Karpas-422 (cell line): Measurements from ENCODE around the gene KRT86. TPM values are rescaled to one million over a fixed set of nuclear protein-coding genes. Genes with fewer than 3 reads are reported as not detected.
"Not testable (repeated sequence)": the region's sequence is repeated elsewhere in the genome, so short reads cannot be mapped to it uniquely, and the experiment has no call there.

Experiments used
- DNase-seq: peaks from one replicate; pipeline ENCODE4 v3.0.0-alpha.2; 2015
- H2AFZ ChIP-seq: fragments of 200-600 bp; sonication (generic); 2 replicates; pipeline ENCODE4 v1.6.1; 2014; ENCODE audit warnings: antibody characterized with exemption, low read length, mixed read lengths
- H3K27ac ChIP-seq: fragments of 200-600 bp; sonication (generic); 2 replicates; pipeline ENCODE4 v1.5.1; 2014; ENCODE audit warnings: mild to moderate bottlenecking, low read length, moderate library complexity
- H3K27me3 ChIP-seq: fragments of 200-600 bp; sonication (generic); 2 replicates; pipeline ENCODE4 v1.6.1; 2014; ENCODE audit warnings: low read length, mixed read lengths
- H3K36me3 ChIP-seq: fragments of 200-600 bp; sonication (generic); 2 replicates; pipeline ENCODE4 v1.6.1; 2014; ENCODE audit warnings: low read length, mixed read lengths; ENCODE audit not compliant: insufficient read depth
- H3K4me1 ChIP-seq: fragments of 200-600 bp; sonication (generic); 2 replicates; pipeline ENCODE4 v1.6.1; 2014; ENCODE audit warnings: mild to moderate bottlenecking, low read length, mixed read lengths
- H3K4me2 ChIP-seq: fragments of 200-600 bp; sonication (generic); 2 replicates; pipeline ENCODE4 v1.6.1; 2014; ENCODE audit warnings: low read length, low read depth, mild to moderate bottlenecking; ENCODE audit not compliant: poor library complexity, severe bottlenecking
- H3K4me3 ChIP-seq: fragments of 200-600 bp; sonication (generic); 2 replicates; pipeline ENCODE4 v1.5.1; 2014; ENCODE audit warnings: mild to moderate bottlenecking, antibody characterized with exemption, low read length, mixed read lengths
- H3K79me2 ChIP-seq: fragments of 200-600 bp; sonication (generic); 2 replicates; pipeline ENCODE4 v1.6.1; 2014; ENCODE audit warnings: mild to moderate bottlenecking, low read length, mixed read lengths
- H3K9ac ChIP-seq: fragments of 200-600 bp; sonication (generic); 2 replicates; pipeline ENCODE4 v1.6.0; 2014; ENCODE audit warnings: low read length
- H3K9me2 ChIP-seq: fragments of 200-600 bp; sonication (generic), shearing (Covaris generic); replicated peaks from 2 replicates; pipeline ENCODE4 v1.6.0; 2014; ENCODE audit warnings: mild to moderate bottlenecking, low read length, moderate library complexity; ENCODE audit not compliant: insufficient read depth
- H3K9me3 ChIP-seq: fragments of 300-700, 200-600 bp; sonication (generic); 2 replicates; pipeline ENCODE4 v1.6.1; 2014; ENCODE audit warnings: low read length, mixed read lengths
- H4K20me1 ChIP-seq: fragments of 200-600 bp; sonication (generic); 2 replicates; pipeline ENCODE4 v1.6.1; 2014; ENCODE audit warnings: mild to moderate bottlenecking, antibody characterized with exemption, low read length, low read depth; ENCODE audit not compliant: insufficient read depth
- total RNA-seq: library from RNA; depleted of rRNA; stranded (reverse); fragments of >200 nt; shearing (Covaris generic); gene quantifications from 2 replicates; pipeline ENCODE4 v1.2.3, GENCODE V29; 2014; ENCODE audit warnings: low replicate concordance

Gene KRT86
- total RNA-seq, 1 experiment from 2014 or later = not detected

DNA sequence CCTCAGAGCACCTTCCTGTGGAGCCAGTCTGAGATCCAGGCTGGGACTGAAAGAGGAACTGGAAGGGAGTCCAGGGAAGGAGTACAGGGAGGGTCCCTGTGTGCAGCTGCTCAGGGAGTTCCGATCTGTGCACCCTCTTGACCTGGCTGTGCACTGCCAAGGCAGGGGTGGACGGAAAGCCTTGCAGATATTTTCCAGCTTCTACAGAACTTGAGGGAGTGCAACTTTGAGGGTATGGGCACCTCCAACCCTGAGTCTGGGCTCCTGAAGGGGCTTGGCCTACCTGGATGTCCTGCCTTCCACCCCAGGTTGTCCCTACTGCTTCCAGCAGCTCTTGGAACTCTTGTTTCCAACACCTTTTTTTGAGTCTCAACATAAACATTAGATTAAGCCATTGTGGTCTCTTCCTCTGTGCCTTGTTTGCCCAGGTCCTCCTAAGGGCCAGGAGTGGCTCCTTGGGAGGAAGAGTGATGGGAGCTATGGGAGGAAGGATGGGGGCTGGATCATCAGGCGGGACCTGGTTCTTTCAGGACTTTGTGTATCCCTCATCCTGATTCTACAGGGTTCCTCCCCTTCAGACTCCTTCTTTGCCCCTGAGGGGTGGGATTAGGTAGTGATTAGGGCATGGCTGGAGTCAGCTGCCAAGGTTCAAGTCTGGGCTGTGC lies 37.9 kb upstream of the KRT86 start:
- H3K9me2 ChIP-seq = no peaks in the 10 kb centered on the region
- no peaks in the 10 kb centered on the region for H3K79me2 ChIP-seq
- no peak overlapping the region for H3K9ac ChIP-seq
- no peak overlapping the region for H3K27ac ChIP-seq
- H3K27me3 ChIP-seq = no peaks in the 10 kb centered on the region
- H3K4me2 ChIP-seq = no peak overlapping the region
- H3K4me3 ChIP-seq = no peak overlapping the region
- H4K20me1 ChIP-seq = no peaks in the 10 kb centered on the region
- H3K36me3 ChIP-seq = no peaks in the 10 kb centered on the region
- no peak for DNase-seq
- H3K9me3 ChIP-seq = no peaks in the 10 kb centered on the region
- no peaks in the 10 kb centered on the region for H3K4me1 ChIP-seq
- H2AFZ ChIP-seq = no peak overlapping the region

DNA sequence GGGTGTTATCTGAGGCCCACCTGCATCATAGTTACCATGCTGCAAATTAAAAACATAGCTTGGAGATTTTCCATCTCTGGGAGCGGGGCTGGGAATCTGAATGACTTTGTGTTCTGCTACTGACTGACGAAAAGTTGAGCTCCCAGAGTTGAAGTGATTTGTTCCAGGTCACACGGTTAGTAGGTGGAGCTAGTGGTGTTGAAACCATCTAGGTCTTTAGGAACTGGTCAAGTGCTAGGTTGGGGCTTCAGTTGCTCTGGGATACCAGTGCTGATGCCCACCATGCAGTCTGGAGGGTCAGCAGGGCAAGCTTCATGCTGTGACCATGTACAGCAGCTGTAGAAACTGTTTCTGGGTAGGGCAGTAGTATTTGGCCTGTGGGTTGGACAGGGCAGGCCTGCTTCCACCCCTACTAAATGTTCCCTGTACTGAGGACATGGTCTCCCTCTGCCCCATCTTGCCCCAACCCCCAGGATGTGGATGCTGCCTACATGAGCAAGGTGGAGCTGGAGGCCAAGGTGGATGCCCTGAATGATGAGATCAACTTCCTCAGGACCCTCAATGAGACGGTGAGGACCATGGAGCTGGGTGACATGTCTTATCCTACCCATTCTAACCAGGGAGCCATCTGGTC lies 36.1 kb upstream of the KRT86 start:
- Histone ChIP-seq H3K4me3 (no peak overlapping the region), H3K27me3 (no peaks in the 10 kb centered on the region), H4K20me1 (0 out of 2 replicates have a peak, but pooled peaks cover 3% of the 10 kb centered on the region), H3K9ac (no peak overlapping the region), H3K4me2 (no peak overlapping the region), H3K79me2 (no peaks in the 10 kb centered on the region), H3K36me3 (no peaks in the 10 kb centered on the region), H3K4me1 (no peaks in the 10 kb centered on the region), H3K9me3 (no peaks in the 10 kb centered on the region), H2AFZ (no peak overlapping the region), H3K9me2 (no peaks in the 10 kb centered on the region), H3K27ac (no peak overlapping the region)
- no peak for DNase-seq

DNA sequence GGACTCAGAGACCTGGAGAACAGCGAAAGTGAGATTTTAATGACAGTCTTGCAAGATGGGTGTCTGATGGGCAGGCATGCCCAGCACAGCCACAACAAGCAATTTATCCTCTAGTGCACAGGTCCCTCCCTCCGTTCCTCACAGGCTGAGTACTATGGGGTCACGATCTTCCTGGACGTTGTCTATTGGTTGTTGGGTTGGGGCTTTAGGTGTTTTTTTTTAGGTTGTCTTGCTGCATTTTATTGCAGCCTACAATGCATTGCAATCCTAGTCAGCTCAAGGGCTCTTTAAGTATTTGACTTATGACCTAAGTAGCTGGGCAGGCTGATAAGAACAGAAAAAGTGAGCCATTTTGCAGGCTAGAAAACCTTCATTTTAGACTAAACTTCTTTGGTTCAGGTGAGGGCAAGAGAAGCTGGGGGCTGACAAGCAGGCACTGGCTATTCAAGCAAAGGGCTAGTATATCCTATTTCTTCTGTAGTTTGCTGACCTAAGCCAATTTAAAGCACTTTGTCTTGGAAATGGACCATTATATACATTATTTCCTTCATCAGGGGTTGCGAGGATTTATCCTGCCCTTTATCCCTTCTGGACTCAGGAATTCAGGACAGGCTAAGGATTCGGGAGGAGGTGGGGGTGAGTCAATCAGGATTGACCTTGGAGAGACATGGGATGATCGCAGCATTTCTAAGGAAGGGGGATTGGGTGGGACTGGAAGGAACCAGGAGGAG lies 35.4 kb upstream of the KRT86 start:
- Histone ChIP-seq H4K20me1 (0 out of 2 replicates have a peak, but pooled peaks cover 6% of the 10 kb centered on the region), H3K27me3 (no peaks in the 10 kb centered on the region), H3K4me2 (no peak overlapping the region), H3K79me2 (no peaks in the 10 kb centered on the region), H3K9me3 (no peaks in the 10 kb centered on the region), H3K36me3 (no peaks in the 10 kb centered on the region), H2AFZ (no peak overlapping the region), H3K9me2 (no peaks in the 10 kb centered on the region), H3K4me1 (no peaks in the 10 kb centered on the region), H3K4me3 (no peak overlapping the region), H3K27ac (no peak overlapping the region), H3K9ac (no peak overlapping the region)
- no peak for DNase-seq

DNA sequence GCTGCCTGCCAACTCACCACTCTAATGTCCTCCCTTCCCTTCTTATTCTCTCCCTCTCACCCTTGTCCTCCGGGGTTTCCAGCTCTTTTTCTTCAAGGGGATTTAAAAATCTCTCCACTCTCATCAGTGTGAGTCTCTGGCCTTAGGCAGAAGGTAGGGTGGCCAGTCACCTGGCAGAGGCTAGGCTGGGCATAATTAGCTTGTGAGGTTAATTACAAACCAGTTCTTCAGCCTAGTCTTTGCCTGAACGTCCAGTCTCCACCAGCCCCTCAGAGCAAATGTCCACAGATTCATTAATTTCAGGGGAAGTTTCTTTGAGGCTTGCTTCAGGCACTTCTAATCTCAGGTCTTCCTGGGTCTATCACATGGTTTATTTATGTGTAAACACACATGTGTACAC lies 34.7 kb upstream of the KRT86 start:
- Histone ChIP-seq H3K27ac (no peak overlapping the region), H3K27me3 (no peaks in the 10 kb centered on the region), H3K4me1 (no peaks in the 10 kb centered on the region), H3K9ac (no peak overlapping the region), H3K79me2 (no peaks in the 10 kb centered on the region), H3K9me3 (no peaks in the 10 kb centered on the region), H3K9me2 (no peaks in the 10 kb centered on the region), H4K20me1 (0 out of 2 replicates have a peak, but pooled peaks cover 6% of the 10 kb centered on the region), H2AFZ (no peak overlapping the region), H3K36me3 (no peaks in the 10 kb centered on the region), H3K4me2 (no peak overlapping the region), H3K4me3 (no peak overlapping the region)
- no peak for DNase-seq

DNA sequence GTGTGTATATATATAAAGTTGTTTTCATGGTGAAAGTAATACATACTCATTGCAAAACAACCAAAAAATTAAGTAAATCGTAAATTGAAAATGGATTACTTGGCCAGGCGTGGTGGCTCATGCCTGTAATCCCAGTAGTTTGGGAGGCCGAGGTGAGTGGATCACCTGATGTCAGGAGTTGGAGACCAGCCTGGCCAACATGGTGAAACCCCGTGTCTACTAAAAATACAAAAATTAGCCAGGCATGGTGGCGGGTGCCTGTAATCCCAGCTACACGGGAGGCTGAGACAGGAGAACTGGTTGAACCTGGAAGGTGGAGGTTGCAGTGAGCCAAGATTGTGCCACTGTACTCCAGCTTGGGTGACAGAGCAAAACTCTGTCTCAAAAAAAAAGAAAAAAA lies 34.2 kb upstream of the KRT86 start:
- not testable (repeated sequence) for H3K9me2 ChIP-seq, H4K20me1 ChIP-seq, H3K4me1 ChIP-seq, H3K27me3 ChIP-seq, H3K79me2 ChIP-seq, H3K27ac ChIP-seq, H3K9me3 ChIP-seq, H2AFZ ChIP-seq, H3K4me3 ChIP-seq, H3K9ac ChIP-seq, H3K4me2 ChIP-seq, H3K36me3 ChIP-seq, DNase-seq

DNA sequence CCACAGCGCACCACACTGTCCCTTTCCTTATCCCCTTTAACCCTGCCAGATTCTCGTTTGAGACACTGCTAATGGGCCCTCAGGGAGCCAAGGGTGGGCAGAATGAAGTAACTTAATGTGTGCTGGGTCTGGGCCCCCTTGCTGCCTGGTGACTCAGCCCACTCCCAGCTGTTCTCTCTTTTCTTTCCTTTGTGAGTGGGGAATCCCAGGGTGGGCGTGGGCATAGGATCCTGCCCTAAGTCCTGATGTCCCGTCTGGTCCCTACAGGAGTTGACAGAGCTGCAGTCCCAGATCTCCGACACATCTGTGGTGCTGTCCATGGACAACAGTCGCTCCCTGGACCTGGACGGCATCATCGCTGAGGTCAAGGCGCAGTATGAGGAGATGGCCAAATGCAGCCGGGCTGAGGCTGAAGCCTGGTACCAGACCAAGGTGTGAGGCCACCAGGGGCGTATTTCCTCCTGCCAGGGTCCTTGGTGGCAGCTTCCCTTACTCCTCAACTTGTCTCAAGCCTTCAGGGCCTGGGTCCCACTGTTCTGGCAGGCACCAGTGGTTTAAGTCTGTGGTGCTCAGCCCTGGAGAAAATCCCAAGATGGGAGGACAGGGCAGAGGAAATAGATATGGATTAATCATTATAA lies 33.1 kb upstream of the KRT86 start:
- Histone ChIP-seq H3K9me2 (no peaks in the 10 kb centered on the region), H3K27me3 (no peaks in the 10 kb centered on the region), H3K4me2 (no peak overlapping the region), H3K4me3 (no peak overlapping the region), H3K4me1 (no peaks in the 10 kb centered on the region), H3K79me2 (no peaks in the 10 kb centered on the region), H3K9ac (no peak overlapping the region), H2AFZ (no peak overlapping the region), H3K27ac (no peak overlapping the region), H3K36me3 (no peaks in the 10 kb centered on the region), H3K9me3 (no peaks in the 10 kb centered on the region), H4K20me1 (0 out of 2 replicates have a peak, but pooled peaks cover 6% of the 10 kb centered on the region)
- peak; percentile 50 for DNase-seq

DNA sequence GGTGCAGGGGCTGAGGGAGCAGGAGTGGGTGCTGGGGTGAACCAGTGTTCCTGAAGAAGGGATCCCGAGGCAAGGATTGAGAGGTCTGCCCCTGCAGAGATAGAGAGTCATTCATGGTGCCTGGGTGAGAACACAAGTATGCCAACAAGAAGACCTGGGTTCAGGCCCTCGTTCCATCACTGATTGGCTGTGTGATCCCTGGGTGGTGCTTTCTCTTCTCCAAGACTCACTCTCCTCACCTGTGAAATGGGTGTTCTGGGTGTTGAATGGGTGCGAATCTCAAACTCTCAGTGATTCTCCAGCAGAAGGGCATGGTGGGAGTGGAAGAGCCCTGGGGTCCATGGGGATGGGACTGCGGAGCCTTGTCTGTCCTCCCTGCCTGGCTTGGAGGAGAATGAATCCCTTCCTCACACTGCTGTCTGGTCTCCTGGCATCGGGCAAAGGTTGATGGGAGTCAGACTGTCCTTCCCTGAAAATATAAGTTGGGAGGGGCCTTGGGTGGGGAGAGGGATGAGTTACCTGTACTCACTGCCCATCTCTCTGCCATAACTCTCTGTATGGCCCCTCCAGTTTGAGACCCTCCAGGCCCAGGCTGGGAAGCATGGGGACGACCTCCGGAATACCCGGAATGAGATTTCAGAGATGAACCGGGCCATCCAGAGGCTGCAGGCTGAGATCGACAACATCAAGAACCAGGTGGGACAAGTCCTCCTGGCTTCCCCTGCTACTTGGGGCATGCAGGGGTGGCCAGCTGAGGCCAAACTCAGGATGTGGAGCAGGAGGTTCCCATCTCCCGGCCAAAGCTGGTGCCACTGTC lies 31.8 kb upstream of the KRT86 start:
- H3K9me2 ChIP-seq = no peaks in the 10 kb centered on the region
- H3K4me3 ChIP-seq = no peak overlapping the region
- H3K27ac ChIP-seq = no peak overlapping the region
- H3K9me3 ChIP-seq = no peaks in the 10 kb centered on the region
- no peak for DNase-seq
- H2AFZ ChIP-seq = no peak overlapping the region
- no peak overlapping the region for H3K9ac ChIP-seq
- H4K20me1 ChIP-seq = peaks cover 6% of the 10 kb centered on the region; the same call in 1 of the 2 replicates
- H3K4me1 ChIP-seq = no peaks in the 10 kb centered on the region
- no peaks in the 10 kb centered on the region for H3K27me3 ChIP-seq
- H3K79me2 ChIP-seq = no peaks in the 10 kb centered on the region
- H3K36me3 ChIP-seq = no peaks in the 10 kb centered on the region
- no peak overlapping the region for H3K4me2 ChIP-seq
